ENCODE measurements around the gene SSR2.

SSR2 gene

DNA sequence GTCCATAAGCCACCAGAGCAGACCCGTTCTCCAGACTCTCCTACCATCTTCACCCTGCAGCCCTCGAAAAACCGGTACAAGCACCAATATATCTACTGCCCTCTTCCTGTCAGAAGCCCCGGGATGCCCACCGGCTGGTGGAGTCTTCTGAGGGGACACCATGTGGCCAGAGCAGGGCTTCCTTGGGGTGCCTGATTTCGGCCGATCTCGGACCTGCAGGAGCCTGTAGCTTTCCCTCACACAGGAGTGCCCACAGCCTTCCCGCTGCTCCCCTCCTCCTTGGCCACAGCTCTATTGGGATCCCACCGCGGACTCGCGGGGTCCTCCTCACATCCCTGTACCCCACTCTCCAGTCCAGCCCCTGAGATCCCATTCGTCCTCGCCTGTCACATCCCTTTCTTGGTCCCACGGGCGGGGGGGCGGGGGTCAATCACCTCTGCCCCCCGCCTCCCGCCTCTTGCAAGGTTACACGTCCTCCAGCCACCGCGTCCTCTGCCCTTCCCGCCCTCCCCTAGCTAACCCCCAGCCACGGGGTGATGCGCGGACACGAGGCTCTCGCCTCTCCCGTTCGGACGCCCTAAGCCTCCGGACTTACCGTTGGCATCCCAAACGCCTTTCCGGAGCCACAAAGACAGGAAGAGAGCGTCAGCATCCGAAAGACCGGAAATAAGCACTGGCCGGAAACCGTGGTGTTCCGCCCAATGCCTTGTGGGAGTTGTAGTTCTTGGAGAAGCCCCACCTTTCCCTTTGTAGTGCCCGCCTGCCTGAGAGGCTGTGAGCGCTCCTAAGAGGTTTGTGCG lies at the start of gene SSR2:
Gene SSR2, minus strand, starts transcription at position 659 of the 800 bp plus-strand sequence. CDS start 784 bp downstream, outside the sequence.
- DNase-seq (ENCODE audit: low read depth in 3 of 3, low spot score in 1 of 3): peak; percentile 54 to 63 (median 61)

- DNase-seq (ENCODE audit: low read depth in 3 of 3, low spot score in 1 of 3): no peak
Observed at GRCh38 chr1:156070548-156070947, 49.8 kb upstream of the SSR2 start.

DNA sequence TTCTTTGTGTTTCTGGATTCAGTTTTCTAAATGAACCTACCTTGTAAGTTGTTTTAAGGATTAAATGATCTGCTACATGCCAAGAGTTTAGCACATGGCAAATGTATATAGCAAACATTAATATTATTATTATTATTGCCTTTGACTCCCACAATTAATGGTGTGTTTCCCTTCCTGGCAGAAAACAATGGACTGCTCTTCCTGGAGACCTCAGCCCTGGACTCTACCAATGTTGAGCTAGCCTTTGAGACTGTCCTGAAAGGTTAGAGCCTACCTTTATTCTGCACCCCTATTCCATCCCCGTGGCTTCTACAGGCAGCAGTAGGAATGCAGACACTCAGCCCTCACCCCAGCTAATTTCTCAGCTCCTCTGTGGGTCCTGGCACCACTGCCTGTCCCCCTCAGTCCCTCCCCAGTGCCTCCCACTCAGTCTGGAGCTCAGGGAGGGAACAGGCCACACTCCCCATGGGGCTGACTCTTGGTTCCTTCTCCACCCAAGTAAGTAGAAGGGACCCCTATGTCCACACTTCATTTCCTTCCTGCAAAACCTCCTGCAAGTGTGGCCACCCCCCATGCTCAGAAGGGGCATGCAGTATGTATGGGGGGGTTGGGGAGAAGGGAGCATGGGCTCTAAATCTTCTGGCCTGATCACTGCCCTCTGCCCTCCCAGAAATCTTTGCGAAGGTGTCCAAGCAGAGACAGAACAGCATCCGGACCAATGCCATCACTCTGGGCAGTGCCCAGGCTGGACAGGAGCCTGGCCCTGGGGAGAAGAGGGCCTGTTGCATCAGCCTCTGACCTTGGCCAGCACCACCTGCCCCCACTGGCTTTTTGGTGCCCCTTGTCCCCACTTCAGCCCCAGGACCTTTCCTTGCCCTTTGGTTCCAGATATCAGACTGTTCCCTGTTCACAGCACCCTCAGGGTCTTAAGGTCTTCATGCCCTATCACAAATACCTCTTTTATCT lies 49.0 kb upstream of the SSR2 start:
- no peak for DNase-seq (ENCODE audit: low read depth in 3 of 3, low spot score in 1 of 3)

DNA sequence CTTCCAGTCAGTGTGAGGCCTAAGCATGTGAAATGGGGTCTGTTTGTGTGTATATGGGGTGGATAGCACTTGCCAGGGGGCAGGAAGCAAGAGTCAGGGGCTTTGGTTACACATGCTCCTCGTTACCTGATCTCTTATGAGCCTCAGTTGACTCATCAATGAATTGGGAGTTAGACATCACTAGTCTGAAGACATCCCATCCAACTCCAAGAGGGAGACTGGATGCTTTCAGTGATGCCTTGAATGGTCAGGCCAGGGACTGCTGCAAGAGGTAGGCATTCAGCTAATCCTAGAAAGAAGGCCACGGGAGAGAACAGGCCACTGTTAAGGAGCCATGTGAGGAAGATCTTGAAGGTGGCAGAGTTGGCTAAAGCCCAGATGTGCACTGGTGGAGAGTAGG lies 46.5 kb upstream of the SSR2 start:
- DNase-seq (ENCODE audit: low read depth in 3 of 3, low spot score in 1 of 3): no peak

DNA sequence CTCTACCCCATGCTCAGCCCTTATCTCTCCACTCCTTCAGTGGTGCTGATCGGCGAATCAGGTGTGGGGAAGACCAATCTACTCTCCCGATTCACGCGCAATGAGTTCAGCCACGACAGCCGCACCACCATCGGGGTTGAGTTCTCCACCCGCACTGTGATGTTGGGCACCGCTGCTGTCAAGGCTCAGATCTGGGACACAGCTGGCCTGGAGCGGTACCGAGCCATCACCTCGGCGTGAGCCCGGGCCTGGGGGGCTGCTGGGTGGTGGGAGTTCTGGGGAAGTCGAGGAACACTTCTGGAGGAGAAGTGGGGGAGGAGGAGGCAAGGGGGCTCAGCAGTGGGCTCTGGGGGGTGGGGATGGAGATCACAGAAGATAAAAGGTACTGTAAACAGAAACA lies 45.1 kb upstream of the SSR2 start:
- DNase-seq (ENCODE audit: low read depth in 3 of 3, low spot score in 1 of 3): no peak

DNA sequence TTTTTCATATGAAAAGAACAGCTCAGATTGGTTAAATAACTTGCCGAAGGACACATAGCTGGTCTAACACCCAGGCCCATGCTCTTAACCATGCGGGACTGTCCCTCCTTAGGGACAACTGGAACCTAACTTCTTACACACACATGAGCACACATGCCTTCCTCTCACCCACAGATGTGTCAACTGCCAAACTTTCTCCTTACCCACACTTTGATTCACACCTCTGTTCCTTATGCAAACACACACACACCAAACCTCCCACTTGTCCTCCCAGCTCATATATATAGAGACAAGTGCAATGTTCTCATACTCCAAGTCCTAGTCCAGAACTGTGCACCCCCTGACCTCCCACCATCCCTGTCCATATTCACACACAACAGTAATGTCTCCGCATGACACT lies 44.5 kb upstream of the SSR2 start:
- no peak for DNase-seq (ENCODE audit: low read depth in 3 of 3, low spot score in 1 of 3)

DNA sequence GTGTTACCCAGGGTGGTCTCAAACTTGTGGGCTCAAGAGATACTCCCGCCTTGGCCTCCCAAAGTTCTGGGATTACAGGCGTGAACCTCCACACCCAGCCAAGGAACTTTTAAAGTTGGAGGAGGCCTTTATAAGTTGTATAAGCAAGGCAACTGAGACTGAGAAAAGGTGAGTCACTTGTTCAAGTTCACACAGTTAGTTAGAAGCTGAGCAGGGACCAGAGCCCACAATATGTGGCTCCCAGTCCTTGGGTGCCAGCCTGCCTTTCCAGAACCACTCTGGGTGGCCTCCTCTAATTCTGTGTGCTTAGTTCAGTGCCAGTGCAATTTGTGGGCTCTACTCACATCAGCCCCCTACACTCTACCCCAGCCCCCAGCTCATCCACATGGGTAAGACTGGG lies 43.9 kb upstream of the SSR2 start:
- DNase-seq (ENCODE audit: low read depth in 3 of 3, low spot score in 1 of 3): no peak

- DNase-seq (ENCODE audit: low read depth in 3 of 3, low spot score in 1 of 3): no peak
Observed at GRCh38 chr1:156063997-156064285, 43.2 kb upstream of the SSR2 start.

- no peak for DNase-seq (ENCODE audit: low read depth in 3 of 3, low spot score in 1 of 3)
Observed at GRCh38 chr1:156062189-156062588, 41.4 kb upstream of the SSR2 start.

GRCh38 chr1:156060937-156061636 lies 40.3 kb upstream of the SSR2 start, which contains the start of gene RAB25:
Gene RAB25 (plus strand): TSS chr1:156061160. CDS start chr1:156061401, 241 bp downstream.
- no peak for DNase-seq (ENCODE audit: low read depth in 3 of 3, low spot score in 1 of 3)

DNA sequence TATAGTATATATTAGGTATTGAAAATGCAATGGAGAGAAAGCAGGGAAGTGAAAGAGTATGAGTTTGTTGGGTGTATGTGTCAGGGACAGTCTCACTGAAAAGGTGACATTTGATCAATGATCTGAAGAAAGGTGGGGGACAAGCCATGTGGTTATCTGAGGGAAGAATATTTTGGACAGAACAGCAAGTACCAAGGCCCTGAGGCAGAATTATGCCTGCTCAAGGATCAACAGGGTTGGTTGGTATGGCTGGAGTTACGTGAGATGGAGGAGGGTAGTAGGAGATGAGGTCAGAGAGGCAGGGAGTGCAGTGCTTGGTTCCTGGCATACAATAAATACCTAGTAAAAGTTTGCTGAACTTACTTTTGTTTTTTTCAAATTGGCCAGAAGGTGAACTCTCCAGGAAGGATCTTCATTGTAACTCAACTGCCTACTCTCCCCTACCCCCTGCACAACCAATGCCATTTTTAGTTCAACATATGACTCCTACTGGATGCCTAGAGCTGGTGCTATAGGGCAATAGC lies 35.6 kb upstream of the SSR2 start:
- no peak for DNase-seq (ENCODE audit: low read depth in 3 of 3, low spot score in 1 of 3)

DNA sequence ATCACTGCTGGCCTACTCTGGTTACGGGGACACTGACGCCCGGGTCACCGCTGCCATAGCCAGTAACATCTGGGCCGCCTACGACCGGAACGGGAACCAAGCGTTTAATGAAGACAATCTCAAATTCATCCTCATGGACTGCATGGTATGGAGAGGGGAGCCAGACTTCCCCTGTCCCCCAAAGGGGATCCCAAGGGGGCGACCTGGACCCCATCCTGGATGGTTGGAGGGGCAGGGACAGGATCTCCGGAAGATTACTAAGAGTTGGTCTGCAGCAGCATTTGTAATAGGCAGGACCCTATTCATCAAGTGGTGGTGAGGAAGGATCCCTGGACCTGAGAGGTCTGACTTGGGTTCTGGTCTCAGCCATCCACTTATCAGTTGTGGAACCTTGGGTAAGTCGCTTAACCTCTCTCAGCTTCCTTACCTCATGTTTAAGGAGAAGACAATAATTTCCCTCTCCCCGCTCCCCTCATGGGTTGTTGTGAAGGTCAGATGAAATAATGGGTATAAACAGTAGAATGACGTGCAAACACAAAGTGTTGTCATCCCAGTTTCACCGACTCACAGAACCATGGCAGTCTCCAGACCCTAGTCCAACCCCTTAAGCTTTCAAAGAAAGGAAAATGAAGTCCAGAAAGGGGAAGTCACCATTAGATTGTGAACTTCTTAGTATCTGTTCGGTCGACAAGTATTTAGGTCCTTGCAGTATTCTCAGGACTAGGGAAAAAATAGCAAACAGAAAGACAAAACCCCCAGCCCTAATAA lies 34.7 kb upstream of the SSR2 start:
- DNase-seq (ENCODE audit: low read depth in 3 of 3, low spot score in 1 of 3): no peak

DNA sequence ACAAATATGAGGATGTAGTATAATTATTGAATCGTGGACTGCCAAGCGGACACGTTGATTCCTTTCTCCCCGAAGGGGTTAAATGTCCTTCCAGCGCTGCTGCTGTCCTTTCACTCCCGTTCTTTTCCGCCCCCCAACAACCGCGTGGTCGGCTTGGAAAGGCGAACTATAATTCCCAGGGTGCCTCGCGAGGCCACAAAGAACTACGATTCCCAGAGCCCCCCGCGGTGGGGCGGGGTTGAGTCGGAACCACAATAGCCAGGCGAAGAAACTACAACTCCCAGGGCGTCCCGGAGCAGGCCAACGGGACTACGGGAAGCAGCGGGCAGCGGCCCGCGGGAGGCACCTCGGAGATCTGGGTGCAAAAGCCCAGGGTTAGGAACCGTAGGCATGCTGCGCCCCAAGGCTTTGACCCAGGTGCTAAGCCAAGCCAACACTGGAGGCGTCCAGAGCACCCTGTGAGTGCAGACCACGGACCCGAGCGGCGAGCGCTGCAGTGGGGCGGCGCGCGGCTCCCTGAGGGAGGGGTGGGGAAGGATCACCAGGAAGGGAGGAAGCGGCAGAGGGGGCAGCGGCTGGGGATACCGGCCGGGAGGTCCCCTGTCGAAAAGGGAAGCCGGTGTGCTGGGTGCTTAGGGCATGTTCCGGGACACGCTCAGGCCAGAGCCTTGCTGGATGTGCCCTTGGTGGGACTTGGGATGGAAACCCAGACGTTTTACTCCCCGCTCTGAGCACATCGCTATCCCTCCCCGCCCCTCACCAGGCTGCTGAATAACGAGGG lies 33.9 kb upstream of the SSR2 start, which contains the start of gene LAMTOR2:
Gene LAMTOR2, plus strand, starts transcription at position 283 of the 781 bp plus-strand sequence. Its CDS starts 108 bp downstream, at position 391.
- DNase-seq (ENCODE audit: low read depth in 3 of 3, low spot score in 1 of 3): peak; percentile 81 to 94 (median 87)

DNA sequence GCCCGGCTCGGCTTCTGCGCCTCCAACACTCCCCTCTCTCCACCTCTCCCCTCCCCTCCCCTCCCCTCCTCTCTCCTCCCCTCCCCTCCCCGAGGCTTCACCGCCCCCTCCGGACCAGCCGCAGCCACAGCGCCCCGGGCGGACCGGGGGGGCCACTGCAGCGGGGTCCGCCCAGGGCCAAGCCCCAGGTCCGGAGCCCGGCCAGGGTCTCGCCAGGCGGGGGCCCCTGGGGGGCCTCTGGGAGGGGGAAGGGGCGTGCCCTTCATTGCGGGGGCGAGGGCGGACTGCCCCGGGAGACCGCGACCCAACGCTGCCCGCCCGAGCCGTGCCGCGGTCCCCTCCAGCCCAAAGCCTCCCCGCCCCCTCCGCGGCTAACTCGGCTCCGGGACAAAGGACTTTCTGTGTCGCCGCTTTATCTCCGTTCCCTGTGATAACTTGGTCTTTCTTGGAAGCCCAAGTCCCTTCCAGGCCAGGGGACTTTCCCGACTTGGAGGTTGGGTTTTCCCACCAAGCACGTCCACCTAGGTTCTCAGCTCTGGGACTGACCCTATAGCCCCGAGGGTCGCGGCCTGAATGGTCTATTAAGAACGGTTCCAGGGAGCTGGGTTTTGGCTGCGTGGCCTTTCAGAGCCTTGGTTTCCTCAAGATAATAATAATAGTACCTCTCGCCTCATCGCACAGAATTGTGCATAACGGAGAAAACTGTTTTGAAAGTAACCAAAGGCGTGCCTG lies 33.2 kb upstream of the SSR2 start, which contains the start of gene UBQLN4:
Gene UBQLN4, minus strand, starts transcription at position 31 of the 732 bp plus-strand sequence. CDS start 97 bp downstream, outside the sequence.
- DNase-seq (ENCODE audit: low read depth in 3 of 3, low spot score in 1 of 3): peak; percentile 68 to 75 (median 70)

GRCh38 chr1:156052862-156053767 lies 32.4 kb upstream of the SSR2 start:
- DNase-seq (ENCODE audit: low read depth in 3 of 3, low spot score in 1 of 3): peak in 2 of 3 donors; percentile 37 to 58

DNA sequence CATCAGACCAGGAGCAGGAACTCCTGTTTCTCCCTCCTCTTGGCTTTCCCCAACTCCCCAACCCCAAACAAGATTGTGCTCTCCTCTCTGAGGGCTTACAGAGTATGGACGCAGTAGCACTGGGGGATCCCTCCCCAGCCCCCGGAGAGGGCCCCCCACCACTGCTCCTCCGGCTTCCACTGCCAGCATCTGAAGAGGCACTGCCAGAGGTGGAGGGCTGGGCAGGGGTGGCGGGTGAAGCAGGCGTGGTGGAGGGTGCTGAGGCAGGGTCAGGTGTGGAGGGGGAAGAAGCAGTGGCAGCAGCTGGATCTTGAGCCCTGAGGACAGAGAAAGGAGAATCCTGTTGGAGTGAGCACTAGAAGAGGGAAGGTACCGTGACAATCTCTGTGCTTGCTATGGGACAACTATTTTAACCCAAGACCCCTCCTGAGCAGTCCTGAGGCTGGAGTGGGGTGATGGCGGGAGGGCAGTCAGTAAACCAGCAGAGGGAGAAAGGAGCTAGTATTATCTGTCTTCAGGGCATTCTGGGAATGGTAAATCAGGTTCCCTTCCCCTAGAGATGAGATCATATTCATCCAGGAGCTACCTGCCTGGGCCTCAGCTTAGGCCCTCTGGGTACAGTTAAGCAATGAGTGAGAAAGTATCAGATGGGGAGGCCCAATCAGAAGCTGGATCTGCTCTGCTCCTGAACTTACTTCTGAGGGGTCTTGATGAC lies 30.4 kb upstream of the SSR2 start:
- DNase-seq (ENCODE audit: low read depth in 3 of 3, low spot score in 1 of 3): no peak

DNA sequence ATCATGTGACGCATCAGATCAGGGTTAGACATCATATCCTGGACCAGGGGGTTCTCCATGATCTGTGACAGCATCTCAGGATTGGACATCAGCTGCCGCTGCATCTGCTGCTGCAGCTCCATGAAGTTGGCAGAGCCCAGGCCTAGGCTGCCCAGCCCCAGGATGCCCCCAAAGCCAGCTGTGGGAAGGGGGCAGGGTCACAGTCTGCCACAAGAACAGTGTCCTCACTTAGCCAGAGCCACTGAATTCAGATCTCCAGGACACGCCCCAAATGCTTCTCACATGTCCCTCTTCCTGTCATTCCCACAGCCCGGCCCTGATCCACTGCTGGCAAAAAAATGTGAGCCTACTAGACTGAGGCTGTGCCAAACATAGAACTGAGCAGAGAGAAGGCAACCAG lies 29.6 kb upstream of the SSR2 start:
- DNase-seq (ENCODE audit: low read depth in 3 of 3, low spot score in 1 of 3): no peak

All from stimulated activated CD4-positive, alpha-beta T cell treated with anti-CD3 and anti-CD28 coated beads, TNF-alpha, amount 100 ng/mL, for 1 hour (primary cell).